Astrocyte of the spinal cord (primary cell): ENCODE data around the gene RTN4.

Experiments used
- DNase-seq: peaks from one replicate; pipeline ENCODE4 v3.0.0; 2011; ENCODE audit warnings: low read depth, low spot score
- H3K4me3 ChIP-seq: 2 replicates; pipeline ENCODE4 v1.5.1; 2011; ENCODE audit warnings: low read depth, mild to moderate bottlenecking, low read length, moderate library complexity
- in situ Hi-C: cut with HindIII; loops from 2 replicates; pipeline ENCODE4 v1.10.0; 2017; ENCODE audit warnings: low sequenced_read_pairs
- TF ChIP-seq, protein P1 (sequence below): IDR thresholded peaks from 2 replicates; pipeline ENCODE4 v1.5.1; 2012; ENCODE audit warnings: low read depth, mild to moderate bottlenecking, low read length, inconsistent platforms

The RTN4 gene

DNA sequence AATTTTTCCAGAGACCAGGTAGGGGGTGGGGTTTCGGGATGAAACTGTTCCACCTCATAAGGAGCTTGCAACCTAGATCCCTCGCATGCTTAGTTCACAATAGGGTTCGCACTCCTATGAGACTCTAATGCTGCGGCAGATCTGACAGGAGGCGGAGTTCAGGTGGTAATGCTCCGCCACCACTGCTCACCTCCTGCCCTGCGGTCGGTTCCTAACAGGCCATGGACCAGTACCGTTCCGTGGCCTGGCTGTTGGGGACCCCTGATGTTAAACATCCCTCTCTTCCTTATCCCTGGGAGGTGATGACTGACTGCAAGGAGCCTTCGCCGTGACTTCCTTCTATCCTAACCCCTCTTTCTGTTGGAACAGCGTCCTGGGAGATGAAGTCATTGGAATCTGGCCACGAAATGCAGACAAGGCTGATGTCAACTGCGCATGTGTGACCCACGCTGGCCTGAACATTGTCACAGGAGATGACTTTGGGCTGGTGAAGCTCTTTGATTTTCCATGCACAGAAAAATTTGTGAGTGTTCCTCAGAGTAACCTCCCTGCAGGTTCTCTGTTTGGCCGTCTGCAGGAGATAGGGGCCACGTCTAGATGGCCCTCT lies 82.4 kb downstream of the RTN4 start:
- TF ChIP-seq, protein P1, sequence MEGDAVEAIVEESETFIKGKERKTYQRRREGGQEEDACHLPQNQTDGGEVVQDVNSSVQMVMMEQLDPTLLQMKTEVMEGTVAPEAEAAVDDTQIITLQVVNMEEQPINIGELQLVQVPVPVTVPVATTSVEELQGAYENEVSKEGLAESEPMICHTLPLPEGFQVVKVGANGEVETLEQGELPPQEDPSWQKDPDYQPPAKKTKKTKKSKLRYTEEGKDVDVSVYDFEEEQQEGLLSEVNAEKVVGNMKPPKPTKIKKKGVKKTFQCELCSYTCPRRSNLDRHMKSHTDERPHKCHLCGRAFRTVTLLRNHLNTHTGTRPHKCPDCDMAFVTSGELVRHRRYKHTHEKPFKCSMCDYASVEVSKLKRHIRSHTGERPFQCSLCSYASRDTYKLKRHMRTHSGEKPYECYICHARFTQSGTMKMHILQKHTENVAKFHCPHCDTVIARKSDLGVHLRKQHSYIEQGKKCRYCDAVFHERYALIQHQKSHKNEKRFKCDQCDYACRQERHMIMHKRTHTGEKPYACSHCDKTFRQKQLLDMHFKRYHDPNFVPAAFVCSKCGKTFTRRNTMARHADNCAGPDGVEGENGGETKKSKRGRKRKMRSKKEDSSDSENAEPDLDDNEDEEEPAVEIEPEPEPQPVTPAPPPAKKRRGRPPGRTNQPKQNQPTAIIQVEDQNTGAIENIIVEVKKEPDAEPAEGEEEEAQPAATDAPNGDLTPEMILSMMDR = no peak
- H3K4me3 ChIP-seq = no peak overlapping the region
- in situ Hi-C loops = no loop called here
- DNase-seq = no peak

- H3K4me3 ChIP-seq = no peak overlapping the region
- in situ Hi-C loops = no loop called here
Observed at GRCh38 chr2:54967269-54967668, 83.0 kb downstream of the RTN4 start.

GRCh38 chr2:54966837-54967236 lies 83.4 kb downstream of the RTN4 start:
- in situ Hi-C loops = no loop called here
- TF ChIP-seq, protein P1 = no peak
- no peak overlapping the region for H3K4me3 ChIP-seq

More at GRCh38 chr2:54967269-54967668, 83.0 kb downstream of the RTN4 start:
- DNase-seq = no peak
- TF ChIP-seq, protein P1 = no peak

GRCh38 chr2:54966165-54966832 lies 84.0 kb downstream of the RTN4 start:
- no peak overlapping the region for H3K4me3 ChIP-seq
- TF ChIP-seq, protein P1 = no peak
- no peak for DNase-seq
- in situ Hi-C loops = no loop called here

More at GRCh38 chr2:54966837-54967236, 83.4 kb downstream of the RTN4 start:
- no peak for DNase-seq

- in situ Hi-C loops = no loop called here
- TF ChIP-seq, protein P1 = no peak
- no peak for DNase-seq
- H3K4me3 ChIP-seq = no peak overlapping the region
Observed at GRCh38 chr2:54965425-54965824, 84.8 kb downstream of the RTN4 start.

- H3K4me3 ChIP-seq = no peak overlapping the region
- in situ Hi-C loops = no loop called here
- TF ChIP-seq, protein P1 = no peak
Observed at GRCh38 chr2:54964816-54965215, 85.4 kb downstream of the RTN4 start.

More at GRCh38 chr2:54964816-54965215, 85.4 kb downstream of the RTN4 start:
- no peak for DNase-seq
